LNCAP (cell line): Measurements from ENCODE around the gene ABCC4.

Experiments used
- CTCF ChIP-seq: fragments of 450-650 bp; IDR thresholded peaks from 2 replicates; pipeline ENCODE4 v1.5.1; 2017; ENCODE audit warnings: mild to moderate bottlenecking

ABCC4 gene

GRCh38 chr13:95083758-95084157, 217.5 kb downstream of the ABCC4 start:
- TF ChIP-seq CTCF, result no peak

- TF ChIP-seq CTCF, result no peak
Observed at GRCh38 chr13:95083066-95083465, 218.2 kb downstream of the ABCC4 start.

GRCh38 chr13:95075506-95075905, 225.7 kb downstream of the ABCC4 start:
- no peak for TF ChIP-seq CTCF

- no peak for TF ChIP-seq CTCF
Observed at GRCh38 chr13:95074820-95075219, 226.4 kb downstream of the ABCC4 start.

- TF ChIP-seq CTCF, result no peak
Observed at GRCh38 chr13:95073747-95074311, 227.4 kb downstream of the ABCC4 start.

GRCh38 chr13:95067303-95067702, 233.9 kb downstream of the ABCC4 start:
- no peak for TF ChIP-seq CTCF

- no peak for TF ChIP-seq CTCF
Observed at GRCh38 chr13:95060014-95060519, 241.2 kb downstream of the ABCC4 start.

GRCh38 chr13:95059306-95059705, 241.9 kb downstream of the ABCC4 start:
- no peak for TF ChIP-seq CTCF
